Progenitor cell of endocrine pancreas (in vitro differentiated cells): ENCODE measurements around the gene MAGEB3. TPM values are rescaled to one million over a fixed set of nuclear protein-coding genes. Genes with fewer than 3 reads are reported as not detected.

Experiments used
- DNase-seq: peaks from one replicate; pipeline ENCODE4 v3.0.0; 2021; ENCODE audit warnings: low spot score; ENCODE audit not compliant: unreplicated experiment
- H3K27ac Mint-ChIP-seq: 2 replicates; pipeline ENCODE4 v1.8.0; 2021; ENCODE audit warnings: mild to moderate bottlenecking, moderate library complexity, mixed read lengths
- H3K27me3 Mint-ChIP-seq: 2 replicates; pipeline ENCODE4 v1.8.0; 2021; ENCODE audit warnings: mixed read lengths
- H3K36me3 Mint-ChIP-seq: 2 replicates; pipeline ENCODE4 v1.8.0; 2022; ENCODE audit warnings: mixed read lengths; ENCODE audit not compliant: insufficient read depth
- H3K4me1 Mint-ChIP-seq: 2 replicates; pipeline ENCODE4 v1.8.0; 2021; ENCODE audit warnings: low read depth, mixed read lengths
- H3K4me3 Mint-ChIP-seq: 2 replicates; pipeline ENCODE4 v1.8.0; 2021; ENCODE audit warnings: low read depth, mild to moderate bottlenecking, moderate library complexity, mixed read lengths
- H3K9me3 Mint-ChIP-seq: 2 replicates; pipeline ENCODE4 v1.8.0; 2021; ENCODE audit warnings: low read depth, mixed read lengths
- total RNA-seq: library from RNA; stranded (reverse); gene quantifications from 2 replicates; pipeline ENCODE4 v1.2.1, GENCODE V29; 2021
- TF ChIP-seq, protein P1 (sequence below): fragments of 200-600 bp; sonication (generic); IDR thresholded peaks from one replicate; pipeline ENCODE4 v1.5.0; 2021; ENCODE audit warnings: antibody characterized with exemption, mild to moderate bottlenecking; ENCODE audit not compliant: unreplicated experiment

Gene MAGEB3
- total RNA-seq, 1 donor from 2014 or later, result 0.26 TPM

DNA sequence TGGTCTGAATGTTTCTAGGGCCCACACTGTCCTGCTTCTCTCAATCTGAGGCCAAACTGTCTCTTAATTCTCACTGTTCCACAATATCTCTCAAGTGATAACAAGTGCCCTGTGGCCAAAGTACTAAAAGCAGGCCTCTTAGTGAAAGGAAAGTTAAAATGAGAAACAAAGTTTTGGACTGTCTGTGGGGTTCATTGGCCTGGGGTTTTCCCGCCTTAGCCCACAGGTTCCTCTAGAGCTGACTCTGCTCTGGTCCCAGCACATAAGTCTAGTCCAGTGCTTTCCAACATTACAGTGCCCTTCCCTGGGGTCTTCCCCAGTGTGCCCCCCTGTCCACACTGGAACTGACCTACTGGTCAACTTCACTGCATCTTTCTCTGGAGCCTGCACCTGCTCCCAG lies 22.8 kb downstream of the MAGEB3 start:
- H3K27ac Mint-ChIP-seq, result no peak overlapping the region

GRCh38 chrX:30259927-30260326 lies 29.5 kb downstream of the MAGEB3 start:
- Mint-ChIP-seq H3K27me3 (no peaks in the 10 kb centered on the region), H3K27ac (no peak overlapping the region), H3K4me3 (no peak overlapping the region), H3K4me1 (peaks cover 2% of the 10 kb centered on the region), H3K9me3 (peaks cover 17% of the 10 kb centered on the region), H3K36me3 (no peaks in the 10 kb centered on the region)
- no peak for DNase-seq
- TF ChIP-seq, protein P1, sequence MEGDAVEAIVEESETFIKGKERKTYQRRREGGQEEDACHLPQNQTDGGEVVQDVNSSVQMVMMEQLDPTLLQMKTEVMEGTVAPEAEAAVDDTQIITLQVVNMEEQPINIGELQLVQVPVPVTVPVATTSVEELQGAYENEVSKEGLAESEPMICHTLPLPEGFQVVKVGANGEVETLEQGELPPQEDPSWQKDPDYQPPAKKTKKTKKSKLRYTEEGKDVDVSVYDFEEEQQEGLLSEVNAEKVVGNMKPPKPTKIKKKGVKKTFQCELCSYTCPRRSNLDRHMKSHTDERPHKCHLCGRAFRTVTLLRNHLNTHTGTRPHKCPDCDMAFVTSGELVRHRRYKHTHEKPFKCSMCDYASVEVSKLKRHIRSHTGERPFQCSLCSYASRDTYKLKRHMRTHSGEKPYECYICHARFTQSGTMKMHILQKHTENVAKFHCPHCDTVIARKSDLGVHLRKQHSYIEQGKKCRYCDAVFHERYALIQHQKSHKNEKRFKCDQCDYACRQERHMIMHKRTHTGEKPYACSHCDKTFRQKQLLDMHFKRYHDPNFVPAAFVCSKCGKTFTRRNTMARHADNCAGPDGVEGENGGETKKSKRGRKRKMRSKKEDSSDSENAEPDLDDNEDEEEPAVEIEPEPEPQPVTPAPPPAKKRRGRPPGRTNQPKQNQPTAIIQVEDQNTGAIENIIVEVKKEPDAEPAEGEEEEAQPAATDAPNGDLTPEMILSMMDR, result no peak

More for the DNA sequence above, 22.8 kb downstream of the MAGEB3 start:
- no peaks in the 10 kb centered on the region for H3K4me1 Mint-ChIP-seq
- no peaks in the 10 kb centered on the region for H3K36me3 Mint-ChIP-seq
- no peak for DNase-seq
- peaks cover 17% of the 10 kb centered on the region for H3K9me3 Mint-ChIP-seq
- no peaks in the 10 kb centered on the region for H3K27me3 Mint-ChIP-seq
- TF ChIP-seq, protein P1, result no peak
- no peak overlapping the region for H3K4me3 Mint-ChIP-seq

DNA sequence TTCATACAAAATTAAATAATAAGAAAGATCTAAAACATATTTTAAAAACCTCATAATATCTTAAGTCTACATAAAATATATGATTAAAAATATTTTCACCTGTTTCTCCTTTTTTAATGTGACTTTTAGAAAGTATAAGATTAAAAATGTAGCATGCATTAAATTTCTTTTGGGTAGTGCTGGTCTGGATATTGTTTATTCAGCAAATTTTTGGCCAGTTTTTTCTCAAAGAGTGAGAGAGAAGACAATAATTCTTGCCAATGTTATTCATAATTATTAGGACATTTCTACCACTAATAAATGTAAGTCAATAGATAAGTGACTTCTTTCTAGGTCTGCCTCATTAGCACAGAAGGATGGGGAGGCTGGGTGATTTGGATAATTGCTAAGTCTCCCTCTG lies 30.6 kb downstream of the MAGEB3 start:
- no peaks in the 10 kb centered on the region for H3K27me3 Mint-ChIP-seq
- H3K4me1 Mint-ChIP-seq, result peaks cover 4% of the 10 kb centered on the region
- peaks cover 10% of the 10 kb centered on the region for H3K9me3 Mint-ChIP-seq
- H3K27ac Mint-ChIP-seq, result no peak overlapping the region
- no peak overlapping the region for H3K4me3 Mint-ChIP-seq
- H3K36me3 Mint-ChIP-seq, result no peaks in the 10 kb centered on the region
- TF ChIP-seq, protein P1, result no peak
- no peak for DNase-seq

DNA sequence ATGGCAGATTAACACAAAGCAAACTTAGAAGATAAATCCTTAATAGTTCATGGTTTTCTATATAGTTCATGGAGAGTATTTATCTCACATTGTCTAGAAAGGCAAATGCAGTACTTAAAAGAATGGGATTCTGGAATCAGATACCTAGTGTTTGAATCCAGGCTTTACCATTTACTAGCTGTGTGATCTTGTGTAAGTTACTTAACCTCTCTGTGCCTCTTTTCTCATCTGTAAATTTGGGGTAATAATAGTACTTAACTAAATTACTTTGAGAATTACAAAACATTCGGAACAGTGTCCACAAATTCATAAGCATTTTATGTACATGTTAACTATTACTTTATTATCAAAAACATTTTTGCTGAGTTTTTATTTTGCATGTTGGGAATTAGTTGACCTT lies 32.3 kb downstream of the MAGEB3 start:
- Mint-ChIP-seq H3K4me3 (no peak overlapping the region), H3K27me3 (no peaks in the 10 kb centered on the region), H3K4me1 (peaks cover 4% of the 10 kb centered on the region), H3K9me3 (no peaks in the 10 kb centered on the region), H3K36me3 (no peaks in the 10 kb centered on the region), H3K27ac (no peak overlapping the region)
- DNase-seq, result no peak
- TF ChIP-seq, protein P1, result no peak

DNA sequence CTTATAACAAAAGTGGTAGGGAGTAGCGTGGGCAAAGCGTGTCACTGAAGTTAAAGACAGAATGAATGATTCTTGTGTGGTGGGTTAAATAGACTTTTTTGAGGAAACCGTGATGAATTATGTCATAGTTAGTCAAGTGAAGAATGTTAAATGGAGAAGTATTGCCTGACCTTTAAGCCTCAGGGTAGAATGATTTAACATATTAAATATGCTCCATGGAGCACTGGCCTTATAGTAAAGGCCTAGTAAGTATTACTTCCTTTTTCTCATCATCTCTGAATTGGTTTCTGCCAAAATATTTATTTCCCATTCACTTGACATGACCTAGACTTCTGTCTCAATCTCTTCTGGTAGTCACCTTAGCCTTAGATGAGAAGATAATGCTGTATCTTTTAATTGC lies 40.2 kb downstream of the MAGEB3 start:
- Mint-ChIP-seq H3K4me3 (no peak overlapping the region), H3K27me3 (no peaks in the 10 kb centered on the region)

More for the DNA sequence above, 40.2 kb downstream of the MAGEB3 start:
- Mint-ChIP-seq H3K27ac (no peak overlapping the region), H3K9me3 (peaks cover 10% of the 10 kb centered on the region), H3K4me1 (peaks cover 1% of the 10 kb centered on the region), H3K36me3 (no peaks in the 10 kb centered on the region)
- no peak for DNase-seq
- TF ChIP-seq, protein P1, result no peak
